SK-N-SH treated with all-trans-retinoic acid at 6 μM for 48 hours (cell line): ENCODE data around the gene XYLT2.

Experiments
- ATAC-seq: fragments of 200-7000 bp; cut with Tn5 transposase; 3 replicates; pipeline ENCODE4 v1.9.1; 2020; ENCODE audit warnings: mild to moderate bottlenecking, moderate library complexity
- BACH2 ChIP-seq: fragments of 250-450 bp; sonication (Bioruptor Pico); IDR thresholded peaks from 2 replicates; pipeline ENCODE4 v1.9.0; 2021; ENCODE audit warnings: mild to moderate bottlenecking, borderline replicate concordance
- CSDC2 ChIP-seq: fragments of 250-450 bp; sonication (Bioruptor Pico); IDR thresholded peaks from 2 replicates; pipeline ENCODE4 v1.5.0; 2020; ENCODE audit warnings: mild to moderate bottlenecking, moderate library complexity
- ESRRG ChIP-seq: fragments of 250-450 bp; sonication (Bioruptor Pico); IDR thresholded peaks from 2 replicates; pipeline ENCODE4 v1.6.1; 2021; ENCODE audit warnings: mild to moderate bottlenecking
- GLIS3 ChIP-seq: fragments of 250-450 bp; sonication (Bioruptor Pico); IDR thresholded peaks from 2 replicates; pipeline ENCODE4 v1.5.0; 2020; ENCODE audit warnings: mild to moderate bottlenecking, moderate library complexity
- ISL1 ChIP-seq: fragments of 250-450 bp; sonication (Bioruptor Pico); IDR thresholded peaks from 2 replicates; pipeline ENCODE4 v2.1.2; 2022; ENCODE audit warnings: mild to moderate bottlenecking, moderate library complexity
- OSR1 ChIP-seq: fragments of 250-450 bp; sonication (Bioruptor Pico); IDR thresholded peaks from 2 replicates; pipeline ENCODE4 v1.8.0; 2022; ENCODE audit warnings: moderate library complexity, mild to moderate bottlenecking, inconsistent platforms
- PATZ1 ChIP-seq: fragments of 250-450 bp; sonication (Bioruptor Pico); IDR thresholded peaks from 2 replicates; pipeline ENCODE4 v1.8.0; 2020; ENCODE audit warnings: mild to moderate bottlenecking, moderate library complexity, borderline replicate concordance
- TCF4 ChIP-seq: fragments of 250-450 bp; sonication (Bioruptor Pico); IDR thresholded peaks from 2 replicates; pipeline ENCODE4 v1.8.0; 2021; ENCODE audit warnings: mild to moderate bottlenecking, moderate library complexity, borderline replicate concordance
- ZC3H10 ChIP-seq: fragments of 250-450 bp; sonication (Bioruptor Pico); IDR thresholded peaks from 2 replicates; pipeline ENCODE4 v1.5.1; 2021; ENCODE audit warnings: mild to moderate bottlenecking, moderate library complexity
- ZFP3 ChIP-seq: fragments of 250-450 bp; sonication (Bioruptor Pico); IDR thresholded peaks from 2 replicates; pipeline ENCODE4 v1.5.0; 2020; ENCODE audit warnings: mild to moderate bottlenecking, moderate library complexity
- ZFP30 ChIP-seq: fragments of 450-650 bp; formaldehyde crosslinking; IDR thresholded peaks from 2 replicates; pipeline ENCODE4 v1.5.0; 2022; ENCODE audit warnings: mild to moderate bottlenecking, moderate library complexity
- ZNF565 ChIP-seq: fragments of 450-650 bp; formaldehyde crosslinking; conservative IDR thresholded peaks from 2 replicates; pipeline ENCODE4 v1.5.0; 2020; ENCODE audit warnings: low read depth, mild to moderate bottlenecking, moderate library complexity
- TF ChIP-seq, protein P1 (sequence below): fragments of 250-450 bp; sonication (Bioruptor Pico); IDR thresholded peaks from 2 replicates; pipeline ENCODE4 v1.5.1; 2020; ENCODE audit warnings: low read depth, mild to moderate bottlenecking, moderate library complexity
- TF ChIP-seq, protein P2 (sequence below): fragments of 250-450 bp; sonication (Bioruptor Pico); IDR thresholded peaks from 2 replicates; pipeline ENCODE4 v1.8.0; 2021; ENCODE audit warnings: low read depth, mild to moderate bottlenecking, moderate library complexity, borderline replicate concordance
- TF ChIP-seq, protein P3 (sequence below): fragments of 250-450 bp; sonication (Bioruptor Pico); IDR thresholded peaks from 2 replicates; pipeline ENCODE4 v1.5.1; 2021; ENCODE audit warnings: mild to moderate bottlenecking, moderate library complexity

XYLT2 gene

GRCh38 chr17:50303051-50303450 lies 42.9 kb upstream of the XYLT2 start (continued):
- TF ChIP-seq, protein P1, sequence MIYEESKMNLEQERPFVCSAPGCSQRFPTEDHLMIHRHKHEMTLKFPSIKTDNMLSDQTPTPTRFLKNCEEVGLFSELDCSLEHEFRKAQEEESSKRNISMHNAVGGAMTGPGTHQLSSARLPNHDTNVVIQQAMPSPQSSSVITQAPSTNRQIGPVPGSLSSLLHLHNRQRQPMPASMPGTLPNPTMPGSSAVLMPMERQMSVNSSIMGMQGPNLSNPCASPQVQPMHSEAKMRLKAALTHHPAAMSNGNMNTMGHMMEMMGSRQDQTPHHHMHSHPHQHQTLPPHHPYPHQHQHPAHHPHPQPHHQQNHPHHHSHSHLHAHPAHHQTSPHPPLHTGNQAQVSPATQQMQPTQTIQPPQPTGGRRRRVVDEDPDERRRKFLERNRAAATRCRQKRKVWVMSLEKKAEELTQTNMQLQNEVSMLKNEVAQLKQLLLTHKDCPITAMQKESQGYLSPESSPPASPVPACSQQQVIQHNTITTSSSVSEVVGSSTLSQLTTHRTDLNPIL (CRISPR knock-in tag) = no peak
- TF ChIP-seq, protein P2, sequence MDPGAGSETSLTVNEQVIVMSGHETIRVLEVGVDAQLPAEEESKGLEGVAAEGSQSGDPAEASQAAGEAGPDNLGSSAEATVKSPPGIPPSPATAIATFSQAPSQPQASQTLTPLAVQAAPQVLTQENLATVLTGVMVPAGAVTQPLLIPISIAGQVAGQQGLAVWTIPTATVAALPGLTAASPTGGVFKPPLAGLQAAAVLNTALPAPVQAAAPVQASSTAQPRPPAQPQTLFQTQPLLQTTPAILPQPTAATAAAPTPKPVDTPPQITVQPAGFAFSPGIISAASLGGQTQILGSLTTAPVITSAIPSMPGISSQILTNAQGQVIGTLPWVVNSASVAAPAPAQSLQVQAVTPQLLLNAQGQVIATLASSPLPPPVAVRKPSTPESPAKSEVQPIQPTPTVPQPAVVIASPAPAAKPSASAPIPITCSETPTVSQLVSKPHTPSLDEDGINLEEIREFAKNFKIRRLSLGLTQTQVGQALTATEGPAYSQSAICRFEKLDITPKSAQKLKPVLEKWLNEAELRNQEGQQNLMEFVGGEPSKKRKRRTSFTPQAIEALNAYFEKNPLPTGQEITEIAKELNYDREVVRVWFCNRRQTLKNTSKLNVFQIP (CRISPR knock-in tag) = no peak

DNA sequence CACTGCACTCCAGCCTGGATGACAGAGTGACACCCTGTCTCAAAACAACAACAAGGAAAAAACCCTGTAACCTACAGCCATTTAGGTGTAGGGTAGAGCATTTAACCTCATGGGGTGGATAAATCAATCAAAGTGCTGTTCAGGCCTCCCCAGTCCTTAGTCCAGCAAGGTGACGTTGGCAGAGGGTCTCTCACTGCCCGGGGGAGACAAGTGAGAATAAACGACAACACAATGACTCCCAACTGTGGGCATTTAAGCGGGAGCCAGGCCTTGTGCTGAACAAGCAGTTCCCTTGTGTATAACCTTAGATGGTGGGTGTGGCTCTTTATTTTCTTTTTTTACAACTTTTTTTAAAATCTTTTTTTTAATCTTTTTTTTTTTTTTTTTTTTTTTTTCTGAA lies 42.3 kb upstream of the XYLT2 start:
- no peak for ATAC-seq
- TF ChIP-seq, protein P1 (CRISPR knock-in tag) = no peak
- TF ChIP-seq ESRRG (CRISPR knock-in tag) (no peak), OSR1 (CRISPR knock-in tag) (no peak), GLIS3 (CRISPR knock-in tag) (no peak), ISL1 (CRISPR knock-in tag) (no peak), PATZ1 (no peak), CSDC2 (CRISPR knock-in tag) (no peak), ZFP3 (CRISPR knock-in tag) (no peak), ZFP30 (CRISPR knock-in tag) (no peak)
- TF ChIP-seq, protein P2 (CRISPR knock-in tag) = no peak

GRCh38 chr17:50304781-50305404 lies 41.0 kb upstream of the XYLT2 start:
- no peak; the same call in 2 of the 3 replicates for ATAC-seq
- TF ChIP-seq ZC3H10 (CRISPR knock-in tag) (no peak), ZFP30 (CRISPR knock-in tag) (no peak), PATZ1 (no peak), OSR1 (CRISPR knock-in tag) (no peak), BACH2 (CRISPR knock-in tag) (no peak), ZFP3 (CRISPR knock-in tag) (no peak), ISL1 (CRISPR knock-in tag) (no peak), GLIS3 (CRISPR knock-in tag) (no peak), ESRRG (CRISPR knock-in tag) (no peak), CSDC2 (CRISPR knock-in tag) (no peak), ZNF565 (no peak), TCF4 (CRISPR knock-in tag) (no peak)
- TF ChIP-seq, protein P2 (CRISPR knock-in tag) = no peak
- TF ChIP-seq, protein P3, sequence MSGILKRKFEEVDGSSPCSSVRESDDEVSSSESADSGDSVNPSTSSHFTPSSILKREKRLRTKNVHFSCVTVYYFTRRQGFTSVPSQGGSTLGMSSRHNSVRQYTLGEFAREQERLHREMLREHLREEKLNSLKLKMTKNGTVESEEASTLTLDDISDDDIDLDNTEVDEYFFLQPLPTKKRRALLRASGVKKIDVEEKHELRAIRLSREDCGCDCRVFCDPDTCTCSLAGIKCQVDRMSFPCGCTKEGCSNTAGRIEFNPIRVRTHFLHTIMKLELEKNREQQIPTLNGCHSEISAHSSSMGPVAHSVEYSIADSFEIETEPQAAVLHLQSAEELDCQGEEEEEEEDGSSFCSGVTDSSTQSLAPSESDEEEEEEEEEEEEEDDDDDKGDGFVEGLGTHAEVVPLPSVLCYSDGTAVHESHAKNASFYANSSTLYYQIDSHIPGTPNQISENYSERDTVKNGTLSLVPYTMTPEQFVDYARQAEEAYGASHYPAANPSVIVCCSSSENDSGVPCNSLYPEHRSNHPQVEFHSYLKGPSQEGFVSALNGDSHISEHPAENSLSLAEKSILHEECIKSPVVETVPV = no peak
